ENCODE results near the gene NR2F2.

GRCh38 chr15:96346409-96346970, 16.0 kb downstream of the NR2F2 start:
- TF ChIP-seq CTCF (IDR thresholded peaks at IDR 0.05) = no peak
- no peak for TF ChIP-seq POLR2A (IDR thresholded peaks at IDR 0.05)
- TF ChIP-seq POLR2AphosphoS5 (IDR thresholded peaks at IDR 0.05; ENCODE audit: insufficient read depth in 1 of 2, low read depth in 1 of 2) = no peak

All from vagina (tissue), 2 donors.